SW480 (cell line): ENCODE measurements around the gene MDC1.

Experiments used
- DNase-seq: peaks from one replicate; pipeline ENCODE4 v3.0.0-alpha.2; 2016; ENCODE audit warnings: low spot score

The MDC1 gene

DNA sequence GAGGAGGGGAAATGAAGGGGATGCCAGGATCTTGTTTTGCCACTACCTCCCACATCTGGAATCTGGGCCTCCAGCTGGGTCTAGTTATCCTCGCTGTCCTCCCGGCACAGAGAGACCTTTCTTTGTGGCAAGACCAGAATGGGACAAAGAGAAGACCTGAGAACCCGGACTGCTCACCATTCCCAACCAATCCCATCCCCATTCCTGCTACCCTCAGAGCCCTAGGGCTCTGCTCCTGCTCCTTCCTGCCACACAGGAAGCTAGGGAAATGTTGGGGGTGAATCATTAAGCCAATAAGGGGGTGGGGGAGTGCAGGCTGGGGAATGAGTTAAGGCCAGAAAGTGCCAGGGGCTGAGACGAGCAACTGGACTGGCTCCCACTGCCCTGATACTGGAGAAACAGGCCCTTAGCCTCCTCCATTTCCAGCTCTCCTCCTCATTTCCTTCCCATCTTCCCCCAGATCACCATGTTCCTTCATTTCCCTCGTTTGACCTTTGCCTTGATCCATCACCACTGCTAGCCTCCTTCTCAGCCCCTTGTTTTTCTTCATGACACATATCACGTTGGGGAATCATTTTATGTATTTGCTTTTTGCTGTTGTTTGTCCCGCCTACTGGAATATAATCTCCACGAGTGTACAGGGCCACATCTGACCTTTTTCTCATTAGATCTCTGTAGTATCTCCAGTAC, 31.9 kb upstream of the MDC1 start:
- peak; percentile 92 for DNase-seq

DNA sequence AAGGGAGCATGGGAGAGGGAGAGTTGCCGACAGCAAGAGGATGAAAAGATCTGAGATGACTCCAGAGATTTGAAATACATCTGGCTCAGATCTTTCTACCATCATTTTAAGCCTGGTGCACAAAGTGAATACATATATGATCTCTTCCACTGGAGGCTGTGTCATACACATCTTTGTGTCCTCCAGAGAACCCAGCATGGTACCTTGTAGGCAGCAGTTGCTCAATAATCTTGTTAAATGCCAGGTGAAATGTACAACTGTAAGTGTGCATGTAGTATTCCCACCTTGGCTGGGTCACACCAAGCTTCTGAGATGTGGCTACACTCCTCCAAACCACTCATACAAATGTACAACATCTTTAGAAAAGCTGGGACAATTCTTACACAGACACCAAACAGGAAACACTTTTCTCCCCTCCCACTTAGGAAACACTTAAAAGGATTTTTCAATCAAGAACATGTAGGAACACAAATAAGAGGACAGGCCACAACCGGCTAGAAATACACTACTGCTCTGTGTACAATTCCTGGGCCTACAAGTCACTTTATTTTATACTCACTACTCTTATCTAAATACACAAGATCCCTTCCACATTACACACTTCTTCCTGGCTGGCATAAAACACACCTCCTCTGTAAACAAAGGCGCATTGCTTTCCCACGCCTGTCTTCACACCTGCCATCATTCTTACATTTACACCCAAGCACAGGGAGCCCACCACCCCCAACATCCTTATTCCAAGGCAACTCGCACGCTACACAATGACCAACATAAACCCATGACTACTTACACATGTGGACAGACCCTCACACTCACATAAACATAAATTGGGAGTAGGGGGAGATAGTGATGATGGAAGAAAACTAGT, 31.1 kb upstream of the MDC1 start:
- peak; percentile 88 for DNase-seq

DNA sequence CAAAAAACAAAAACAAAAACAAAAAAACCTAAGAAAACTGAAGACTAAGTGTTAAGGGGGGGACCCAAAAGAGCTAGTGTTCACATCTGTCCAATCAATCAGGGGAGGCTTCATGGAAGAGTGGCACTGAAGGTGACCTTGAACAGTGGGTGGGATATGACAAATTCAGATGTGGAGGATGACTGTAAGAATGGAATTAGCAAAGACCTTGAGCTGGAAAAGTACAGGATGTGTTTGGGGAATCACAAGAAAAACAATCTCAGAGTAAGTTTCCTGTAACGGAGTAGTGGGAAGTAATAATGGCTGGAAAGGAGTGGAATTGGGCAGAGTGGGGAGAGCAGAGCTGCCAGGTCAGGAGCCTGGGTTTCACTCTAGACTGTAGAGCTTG, 30.2 kb upstream of the MDC1 start:
- DNase-seq, result no peak

DNA sequence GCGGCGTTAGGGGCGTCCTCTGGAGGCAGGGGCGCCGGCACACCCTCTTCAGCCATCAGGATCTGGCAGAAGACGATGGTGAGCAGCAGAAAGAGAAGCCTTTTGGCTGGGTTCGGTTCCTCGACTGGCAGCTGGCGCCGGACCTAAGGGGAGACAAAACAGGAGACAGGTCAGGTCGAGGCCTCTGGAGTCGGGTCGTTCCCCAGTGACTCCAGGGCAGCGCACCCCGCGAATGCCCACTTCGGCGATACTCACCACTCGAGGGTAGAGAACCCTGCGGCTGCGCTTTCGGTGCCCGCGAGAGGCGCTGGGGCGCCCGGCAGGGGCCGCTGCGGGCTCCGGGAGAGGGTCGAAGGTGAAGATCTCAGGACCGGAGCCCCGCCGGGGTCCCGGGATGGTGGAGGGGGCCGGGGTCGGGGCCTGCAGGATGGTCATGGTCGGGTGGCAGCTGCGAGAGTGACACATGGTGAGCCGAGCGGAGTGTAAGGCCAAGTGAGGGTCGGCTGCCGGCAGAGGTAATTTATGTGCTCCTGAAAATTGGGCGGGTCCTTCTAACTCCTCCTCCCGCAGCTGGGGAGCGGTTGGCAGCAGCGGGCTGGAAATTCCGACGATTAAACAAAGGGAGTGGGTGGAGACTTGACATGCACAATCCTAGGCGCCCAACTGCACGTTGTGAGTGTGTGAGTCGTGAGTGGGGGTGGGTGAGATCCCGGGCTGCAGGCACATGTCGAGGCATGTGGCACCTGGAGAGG, 27.1 kb upstream of the MDC1 start, which contains the start of gene IER3:
Gene IER3 (minus strand): TSS at position 494 of the 752 bp plus-strand sequence. CDS start 29 bp downstream, at position 465.
- peak; percentile 94 for DNase-seq

DNA sequence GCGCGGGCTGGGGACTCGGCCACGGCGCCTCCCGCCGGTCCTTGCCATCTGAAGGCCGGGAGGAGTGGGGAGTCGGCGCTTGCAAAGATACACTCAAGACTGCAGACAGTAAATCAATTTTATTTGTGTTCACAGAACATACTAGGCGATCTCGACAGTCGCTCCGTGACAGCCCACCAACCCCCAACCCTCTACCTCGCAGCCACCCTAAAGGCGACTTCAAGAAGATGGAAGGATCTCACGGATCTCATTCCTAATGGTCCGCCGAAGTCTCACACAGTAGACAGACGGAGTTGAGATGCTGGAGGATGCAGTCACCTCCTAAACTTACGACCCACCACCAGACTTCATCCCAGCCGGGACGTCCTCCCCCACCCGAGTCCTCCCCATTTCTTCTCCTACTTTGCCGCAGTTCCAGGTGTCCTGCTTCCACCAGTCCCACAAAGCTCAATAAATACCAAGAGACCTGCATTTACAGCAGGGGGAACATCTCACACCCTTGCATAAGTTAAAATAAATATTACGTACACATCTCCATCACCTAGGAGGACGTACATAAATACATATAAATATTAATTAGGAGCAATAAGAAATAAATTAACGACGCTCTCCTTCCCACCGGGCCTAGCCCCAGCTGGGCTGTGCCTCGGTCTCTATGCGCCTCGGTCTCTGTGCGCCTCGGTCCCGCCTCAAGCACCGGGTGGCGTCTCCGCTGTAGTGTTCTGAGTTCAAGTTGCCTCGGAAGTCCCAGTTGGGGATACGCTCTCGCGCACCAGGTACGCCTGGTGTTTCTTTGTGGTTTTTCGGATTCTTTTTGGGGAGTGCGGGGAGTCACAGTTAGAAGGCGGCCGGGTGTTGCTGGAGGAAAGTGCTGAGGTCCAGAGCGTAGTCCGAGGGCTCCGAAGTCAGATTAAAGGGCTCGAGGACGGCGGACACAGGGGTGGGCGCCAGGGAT, 26.3 kb upstream of the MDC1 start:
- peak; percentile 39 for DNase-seq

DNA sequence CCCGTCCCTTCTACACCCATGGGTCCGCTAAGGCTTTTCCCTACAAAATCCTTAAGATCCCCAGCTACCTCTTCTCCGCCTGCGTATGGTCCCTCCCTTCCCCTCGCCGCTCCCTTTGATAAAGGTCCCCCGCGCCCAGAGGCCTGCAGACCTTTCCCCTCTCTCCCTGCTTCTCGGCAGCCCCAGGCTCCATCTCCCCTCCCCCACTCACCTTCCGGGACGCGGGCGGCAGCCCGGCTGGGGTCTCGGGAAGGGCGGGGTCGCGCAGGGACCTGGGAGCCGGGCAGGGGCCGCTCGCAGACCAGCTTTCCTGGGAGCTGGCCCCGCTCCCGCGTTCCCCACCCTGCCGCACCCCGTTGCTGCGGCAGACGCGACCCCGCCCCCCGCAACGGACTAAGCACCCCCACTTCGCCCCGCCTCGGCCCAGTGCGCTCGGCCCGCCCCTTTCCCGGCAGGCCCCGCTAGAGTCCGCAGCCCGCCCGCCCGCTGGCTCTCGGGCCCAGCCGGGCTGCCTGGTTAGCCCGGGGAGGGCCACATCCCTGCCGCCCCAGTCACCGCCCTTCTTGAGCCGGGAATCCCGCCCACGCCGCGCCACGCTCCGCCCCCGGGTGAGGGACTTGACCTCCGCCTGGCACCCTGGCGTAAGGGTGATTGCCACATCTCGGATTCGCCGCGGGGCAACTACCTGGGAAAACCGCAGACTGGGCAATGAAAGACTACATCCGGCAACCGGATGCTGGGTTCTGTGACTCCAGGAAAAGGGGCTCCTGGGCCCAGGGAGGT, 25.4 kb upstream of the MDC1 start, which contains the start of gene FLOT1:
Gene FLOT1 (minus strand): TSS at position 372 of the 783 bp plus-strand sequence. CDS start 498 bp downstream, outside the sequence.
- DNase-seq, result peak; percentile 92

DNA sequence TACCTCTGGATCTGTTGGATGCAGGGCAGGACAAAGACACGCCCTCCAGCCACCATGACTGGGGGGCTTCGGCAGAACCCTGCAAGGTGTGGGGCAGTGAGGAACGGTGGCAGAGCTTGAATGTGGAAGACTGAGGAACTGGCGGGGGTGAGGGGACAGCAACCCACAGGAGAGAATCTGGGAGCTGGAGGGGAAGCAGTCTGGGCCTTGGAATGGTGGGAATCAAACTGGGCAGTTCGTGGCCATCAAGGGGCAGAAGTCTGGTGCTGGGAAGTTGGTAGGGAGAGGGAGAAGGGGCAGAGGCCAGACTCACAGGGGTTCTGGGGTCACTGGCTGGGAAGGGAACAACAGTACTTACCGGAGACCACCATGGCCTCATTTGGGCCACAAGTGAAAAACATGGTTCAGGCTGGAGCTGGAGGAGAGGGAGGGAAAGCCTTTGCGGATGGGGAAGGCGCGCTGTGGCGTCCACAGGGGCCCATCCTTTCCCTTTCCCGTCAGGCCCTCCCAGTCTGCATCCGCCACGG, 24.8 kb upstream of the MDC1 start:
- DNase-seq, result peak; percentile 41

DNA sequence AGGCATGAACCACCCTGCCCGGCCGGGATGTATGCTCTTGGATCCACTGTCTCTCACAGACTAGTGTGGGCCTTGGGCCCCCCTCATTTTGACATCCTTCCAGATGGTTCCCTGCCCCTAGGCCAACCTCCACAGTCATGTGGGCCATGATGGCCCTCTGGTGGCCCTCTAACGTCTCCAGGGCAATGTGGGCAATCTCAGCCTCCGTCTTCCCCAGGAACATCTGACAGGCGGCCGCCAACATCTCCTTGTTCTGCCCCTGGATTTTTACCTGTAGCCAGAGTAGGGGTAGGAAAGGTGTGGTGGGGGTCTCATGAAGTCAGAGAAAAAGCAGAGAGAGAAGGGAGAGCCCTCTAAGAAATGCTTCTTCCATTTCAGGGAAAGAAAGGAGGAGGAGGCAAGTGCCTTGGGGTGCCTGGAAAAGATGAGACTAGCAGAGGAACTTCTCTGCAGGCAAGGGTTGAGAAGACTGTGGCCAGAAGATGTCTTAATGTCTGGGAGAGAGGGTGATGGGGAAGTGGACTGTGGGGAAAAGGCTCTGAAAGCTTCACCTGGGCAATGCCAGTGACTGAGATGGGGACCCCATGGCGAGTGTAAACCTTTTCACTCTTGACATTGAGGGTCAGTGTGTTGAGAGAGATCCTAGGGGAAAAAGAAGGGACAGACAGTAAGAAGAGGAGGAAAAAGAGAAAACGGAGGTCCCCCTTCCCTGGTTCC, 24.1 kb upstream of the MDC1 start:
- DNase-seq, result no peak

DNA sequence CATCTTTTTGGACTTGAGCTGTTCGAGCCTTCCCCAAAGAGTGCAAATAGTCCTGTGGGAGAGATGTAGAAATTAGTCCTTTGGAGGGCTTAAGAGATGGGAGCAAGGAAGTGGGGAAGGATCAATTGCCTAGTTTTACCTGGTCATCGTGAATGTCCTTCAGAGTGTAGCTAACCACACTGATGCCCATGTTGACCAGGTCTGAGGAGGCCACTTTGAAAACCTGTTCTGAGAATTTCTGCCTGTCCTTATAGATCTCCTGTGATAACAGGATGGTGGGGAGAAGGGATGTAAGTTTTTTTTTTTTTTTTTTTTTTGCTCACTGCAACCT, 23.4 kb upstream of the MDC1 start:
- DNase-seq, result no peak

DNA sequence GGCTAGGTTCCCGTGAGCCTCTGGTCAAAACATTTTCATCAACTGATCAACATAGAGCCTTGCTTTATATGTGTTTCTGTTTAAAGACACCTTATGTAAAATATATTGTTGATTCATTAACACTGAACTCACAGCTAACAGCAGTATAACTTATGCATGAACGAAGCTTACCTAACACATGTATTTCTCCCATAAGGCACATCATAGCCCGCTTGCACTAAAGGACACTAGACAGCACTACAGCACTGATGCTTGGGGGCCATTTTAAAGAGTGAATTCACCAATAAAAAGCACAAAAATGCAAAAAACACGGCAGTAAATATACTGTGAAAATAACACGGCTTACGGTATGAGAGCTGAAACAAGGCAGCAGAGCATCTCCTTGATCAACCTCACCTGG, 21.5 kb upstream of the MDC1 start:
- DNase-seq, result no peak

DNA sequence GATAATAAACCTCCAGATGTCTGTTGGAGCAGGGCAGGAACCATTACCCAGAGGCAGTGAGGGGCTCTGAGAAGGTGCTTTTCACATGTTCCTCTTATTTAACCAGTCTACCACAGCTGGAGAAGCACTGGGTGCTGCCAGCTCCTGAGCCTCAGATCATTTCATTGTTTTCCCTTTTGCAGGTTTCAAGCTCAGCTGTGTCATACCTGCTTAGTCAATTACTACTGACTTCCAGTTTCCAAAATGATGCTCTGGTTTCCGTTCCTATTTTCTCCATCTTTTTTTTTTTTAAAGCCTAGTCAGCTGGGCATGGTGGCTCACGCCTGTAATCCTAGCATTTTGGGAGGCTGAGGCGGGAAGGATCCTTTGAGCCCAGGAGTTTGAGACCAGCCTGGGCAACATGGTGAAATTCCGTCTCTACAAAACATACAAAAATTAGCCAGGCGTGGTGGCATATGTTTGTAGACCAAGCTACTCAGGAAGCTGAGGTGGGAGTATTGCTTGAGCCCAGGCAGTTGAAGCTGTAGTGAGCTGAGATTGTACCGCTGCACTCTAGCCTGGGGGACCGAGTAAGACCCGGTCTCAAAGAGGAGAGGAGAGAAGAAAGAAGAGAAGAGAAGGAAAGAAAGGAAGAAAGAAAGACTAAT, 18.7 kb upstream of the MDC1 start:
- DNase-seq, result no peak

DNA sequence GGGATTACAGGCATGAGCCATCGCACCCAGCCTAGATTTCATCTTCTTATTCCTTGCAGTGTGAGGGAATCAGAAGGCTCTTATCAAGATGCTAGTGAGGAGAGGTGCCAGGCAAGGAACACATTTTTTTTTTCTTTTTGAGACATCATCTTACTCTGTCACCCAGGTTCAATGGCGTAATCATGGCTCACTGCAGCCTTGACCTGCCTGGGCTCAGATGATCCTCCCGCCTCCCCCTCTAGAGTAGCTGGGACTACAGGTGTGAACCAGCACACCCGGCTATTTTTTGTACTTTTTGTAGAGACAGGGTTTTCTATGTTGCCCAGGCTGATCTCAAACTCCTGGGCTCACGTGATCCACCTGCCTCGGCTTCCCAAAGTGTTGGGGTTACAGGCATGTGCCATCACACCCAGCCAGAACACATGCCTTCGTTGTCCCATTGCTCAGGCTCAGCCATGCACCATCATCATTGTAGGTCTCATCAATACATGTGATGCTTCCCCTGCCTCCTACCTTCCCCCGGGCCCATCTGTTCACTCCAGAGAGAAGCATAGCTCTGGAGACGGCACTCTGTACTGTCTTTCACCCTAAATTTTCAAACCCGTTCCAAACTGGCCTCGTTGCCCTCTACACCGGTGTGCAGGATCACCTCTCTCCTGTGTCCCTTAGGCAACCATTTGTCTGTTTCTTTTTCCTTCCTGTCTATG, 15.3 kb upstream of the MDC1 start:
- DNase-seq, result no peak

DNA sequence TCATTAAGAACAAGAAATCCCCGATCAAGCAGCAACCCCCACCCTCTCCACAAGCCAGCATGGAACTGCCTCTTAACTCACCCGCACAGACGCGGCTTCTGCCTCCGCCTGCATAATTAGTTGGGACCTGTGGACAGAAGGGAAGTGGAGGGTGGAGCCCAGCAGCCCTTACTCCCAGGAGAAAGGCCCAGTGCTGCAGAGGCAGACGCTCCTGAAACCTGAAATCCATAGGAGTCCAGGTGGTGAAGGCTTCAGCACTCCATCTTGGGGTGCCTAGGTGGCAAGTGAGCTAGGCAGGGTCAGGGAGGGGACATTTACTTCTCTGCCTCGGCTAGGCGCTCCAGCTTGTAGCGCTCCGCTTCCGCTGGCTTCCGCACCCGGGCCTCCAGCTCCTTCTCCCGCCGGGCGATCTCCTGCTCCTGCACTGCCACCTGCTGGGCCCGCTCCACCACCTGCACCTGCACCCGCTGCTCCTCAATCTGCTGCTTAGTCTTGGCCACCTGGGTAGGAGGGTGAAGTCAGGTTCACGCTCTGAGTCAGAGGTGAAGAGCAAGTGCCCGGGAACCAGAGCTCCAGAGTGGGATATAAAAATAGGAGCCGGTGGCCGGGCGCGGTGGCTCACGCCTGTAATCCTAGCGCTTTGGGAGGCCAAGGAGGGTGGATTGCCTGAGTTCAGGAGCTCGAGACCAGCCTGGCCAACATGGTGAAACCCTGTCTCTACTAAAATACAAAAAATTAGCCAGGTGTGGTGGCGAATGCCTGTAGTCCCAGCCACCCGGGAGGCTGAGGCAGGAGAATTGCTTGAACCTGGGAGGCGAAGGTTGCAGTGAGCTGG, 13.7 kb upstream of the MDC1 start:
- peak; percentile 89 for DNase-seq

DNA sequence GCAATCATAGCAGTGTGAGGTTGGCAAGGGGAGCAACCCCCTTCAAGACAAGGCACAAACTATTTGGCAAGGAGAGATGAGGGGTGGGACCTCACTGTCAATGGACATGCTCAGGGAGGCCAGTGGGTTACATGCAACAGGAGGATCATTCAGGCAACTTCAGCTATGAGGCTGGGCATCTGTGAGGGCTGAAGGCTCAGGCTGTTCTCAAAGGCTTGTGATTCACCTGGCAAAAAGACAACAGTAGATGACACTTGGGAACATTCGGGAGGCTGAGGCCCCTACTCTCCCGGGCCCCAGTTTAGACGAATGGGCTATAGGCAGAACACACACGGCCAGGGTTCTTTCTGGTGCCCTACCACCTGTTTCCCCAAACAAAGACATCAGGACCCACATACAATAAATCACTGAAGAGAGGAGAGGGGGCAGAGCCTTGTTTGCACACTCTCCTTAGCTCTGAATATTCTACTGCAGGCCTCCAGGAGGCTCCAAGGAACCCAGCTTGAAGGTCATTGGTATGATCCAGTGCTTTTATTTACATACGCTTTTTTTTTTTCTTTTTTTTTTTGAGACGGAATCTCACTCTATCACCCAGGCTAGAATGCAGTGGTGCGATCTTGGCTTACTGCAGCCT, 11.0 kb upstream of the MDC1 start:
- no peak for DNase-seq

DNA sequence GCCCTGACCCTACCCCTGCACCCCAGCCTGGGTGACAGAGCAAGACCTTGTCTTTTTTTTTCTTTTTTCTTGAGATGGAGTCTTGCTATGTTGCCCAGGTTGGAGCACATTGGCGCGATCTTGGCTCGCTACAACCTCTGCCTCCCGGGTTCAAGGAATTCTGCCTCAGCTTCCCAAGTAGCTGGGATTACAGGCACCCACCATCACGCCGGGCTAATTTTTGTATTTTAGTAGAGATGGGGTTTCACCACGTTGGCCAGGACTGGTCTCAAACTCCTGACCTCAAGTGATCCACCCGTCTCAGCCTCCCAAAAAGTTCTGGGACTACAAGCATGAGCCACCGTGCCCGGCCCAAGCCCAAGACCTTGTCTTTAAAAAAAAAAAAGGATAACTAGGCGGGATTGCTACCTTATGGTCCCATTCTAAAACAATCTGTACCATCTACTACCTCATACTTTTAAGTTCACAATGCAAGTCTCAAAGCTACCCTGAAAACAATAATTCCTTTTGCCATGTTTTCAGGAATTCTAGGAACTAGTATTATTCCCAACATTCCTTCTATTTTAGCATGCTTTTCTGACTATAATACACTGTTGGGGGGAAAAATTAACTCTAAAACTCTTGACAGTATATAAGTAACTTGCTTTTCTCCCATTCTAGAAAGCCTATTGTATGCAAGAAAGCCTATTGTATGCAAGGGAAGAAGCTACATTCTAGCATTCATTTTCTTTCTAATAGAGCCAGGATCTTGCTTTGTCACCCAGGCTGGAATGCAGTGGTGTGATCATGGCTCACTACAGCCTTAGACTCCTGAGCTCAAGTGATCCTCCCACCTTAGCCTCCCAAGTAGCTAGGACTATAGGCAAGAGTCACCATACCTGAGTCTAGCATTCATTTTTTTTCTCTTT, 9.7 kb upstream of the MDC1 start:
- no peak for DNase-seq
